ENCODE results near the gene ZNF592. TPM values are rescaled to one million over a fixed set of nuclear protein-coding genes. Genes with fewer than 3 reads are reported as not detected.

Gene ZNF592
- total and polyA plus RNA-seq, 8 donors, result 3.8 to 36.8 (median 9.8) TPM

DNA sequence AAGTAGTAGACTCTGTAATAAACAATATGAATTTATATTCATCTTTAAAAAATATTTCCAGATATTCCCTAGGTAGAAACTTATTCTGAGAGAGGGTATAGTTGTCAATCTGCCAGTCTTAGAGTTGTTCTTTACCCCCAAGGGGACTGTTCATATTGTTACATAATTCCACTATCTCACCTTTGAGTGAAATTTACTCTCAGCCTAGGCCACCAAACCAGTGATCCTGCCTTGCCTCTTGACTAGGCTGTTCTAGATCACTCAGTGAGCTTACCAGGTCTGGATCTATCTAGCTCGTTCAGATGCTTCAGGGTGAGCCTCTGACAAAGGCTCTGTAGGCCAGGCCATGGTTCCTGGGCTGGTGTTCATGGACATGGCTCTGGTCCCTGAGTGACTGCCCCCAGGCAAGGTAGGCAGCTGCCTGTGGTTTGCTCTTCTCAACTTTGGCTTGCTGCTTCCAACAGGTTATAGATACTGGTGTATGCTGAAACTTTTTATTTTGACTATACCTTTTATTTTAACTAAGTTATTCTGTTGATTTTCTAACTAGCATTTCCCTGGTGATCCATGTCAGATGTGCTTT lies 27.6 kb downstream of the ZNF592 start:
- intact Hi-C loops (cut with DNase I; ENCODE audit: low total_unique reads), result no loop called here
- TF ChIP-seq POLR2AphosphoS5 (IDR thresholded peaks at IDR 0.05) (no peak), POLR2A (IDR thresholded peaks at IDR 0.05) (no peak)
- Histone ChIP-seq H3K27me3 (no peaks in the 10 kb centered on the region), H3K36me3 (peaks cover 6 to 35% (median 25%) of the 10 kb centered on the region in 4 donors), H3K9me3 (no peaks in the 10 kb centered on the region), H3K4me1 (peaks cover 0 to 33% (median 11%) of the 10 kb centered on the region in 4 donors), H3K27ac (no peak overlapping the region), H3K4me3 (no peak overlapping the region)
- 60 to 100% (median 86%) methylated on average over 1 of the region's 1 CpG for WGBS, 5 donors
- no peak for DNase-seq

DNA sequence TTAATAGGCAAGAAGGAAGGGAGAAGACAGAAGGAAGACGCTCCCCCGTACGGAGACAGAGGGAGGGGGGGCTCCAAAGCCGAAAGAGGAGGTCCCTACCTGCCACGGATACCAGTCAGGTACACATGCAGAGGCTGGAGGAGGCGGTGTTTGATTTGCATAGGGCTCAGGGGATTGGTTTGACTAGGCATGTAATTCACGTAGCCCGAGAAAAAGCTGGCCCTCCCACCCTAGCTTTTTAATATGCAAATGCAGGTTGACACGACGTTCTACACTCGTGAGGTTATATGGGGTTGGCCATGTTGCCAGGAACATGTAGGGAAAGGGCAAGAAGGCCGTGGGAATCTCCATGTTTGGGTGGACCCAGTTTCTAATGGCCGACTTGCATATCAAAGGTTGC lies 29.8 kb downstream of the ZNF592 start:
- Histone ChIP-seq H3K9me3 (no peaks in the 10 kb centered on the region), H3K36me3 (peaks cover 15 to 47% (median 37%) of the 10 kb centered on the region in 4 donors), H3K4me1 (peaks cover 0 to 18% (median 0%) of the 10 kb centered on the region in 4 donors), H3K4me3 (no peak overlapping the region), H3K27me3 (no peaks in the 10 kb centered on the region), H3K27ac (no peak overlapping the region)
- DNase-seq, result no peak
- no peak for TF ChIP-seq EP300 (IDR thresholded peaks at IDR 0.05)
- no peak for TF ChIP-seq POLR2A (IDR thresholded peaks at IDR 0.05)
- TF ChIP-seq, protein P1, sequence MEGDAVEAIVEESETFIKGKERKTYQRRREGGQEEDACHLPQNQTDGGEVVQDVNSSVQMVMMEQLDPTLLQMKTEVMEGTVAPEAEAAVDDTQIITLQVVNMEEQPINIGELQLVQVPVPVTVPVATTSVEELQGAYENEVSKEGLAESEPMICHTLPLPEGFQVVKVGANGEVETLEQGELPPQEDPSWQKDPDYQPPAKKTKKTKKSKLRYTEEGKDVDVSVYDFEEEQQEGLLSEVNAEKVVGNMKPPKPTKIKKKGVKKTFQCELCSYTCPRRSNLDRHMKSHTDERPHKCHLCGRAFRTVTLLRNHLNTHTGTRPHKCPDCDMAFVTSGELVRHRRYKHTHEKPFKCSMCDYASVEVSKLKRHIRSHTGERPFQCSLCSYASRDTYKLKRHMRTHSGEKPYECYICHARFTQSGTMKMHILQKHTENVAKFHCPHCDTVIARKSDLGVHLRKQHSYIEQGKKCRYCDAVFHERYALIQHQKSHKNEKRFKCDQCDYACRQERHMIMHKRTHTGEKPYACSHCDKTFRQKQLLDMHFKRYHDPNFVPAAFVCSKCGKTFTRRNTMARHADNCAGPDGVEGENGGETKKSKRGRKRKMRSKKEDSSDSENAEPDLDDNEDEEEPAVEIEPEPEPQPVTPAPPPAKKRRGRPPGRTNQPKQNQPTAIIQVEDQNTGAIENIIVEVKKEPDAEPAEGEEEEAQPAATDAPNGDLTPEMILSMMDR (IDR thresholded peaks at IDR 0.05), result no peak
- no peak for TF ChIP-seq POLR2AphosphoS5 (IDR thresholded peaks at IDR 0.05)
- intact Hi-C loops (cut with DNase I; ENCODE audit: low total_unique reads), result no loop called here
- WGBS, 5 donors, result 85 to 92% (median 90%) methylated on average over 13 of the region's 13 CpGs

DNA sequence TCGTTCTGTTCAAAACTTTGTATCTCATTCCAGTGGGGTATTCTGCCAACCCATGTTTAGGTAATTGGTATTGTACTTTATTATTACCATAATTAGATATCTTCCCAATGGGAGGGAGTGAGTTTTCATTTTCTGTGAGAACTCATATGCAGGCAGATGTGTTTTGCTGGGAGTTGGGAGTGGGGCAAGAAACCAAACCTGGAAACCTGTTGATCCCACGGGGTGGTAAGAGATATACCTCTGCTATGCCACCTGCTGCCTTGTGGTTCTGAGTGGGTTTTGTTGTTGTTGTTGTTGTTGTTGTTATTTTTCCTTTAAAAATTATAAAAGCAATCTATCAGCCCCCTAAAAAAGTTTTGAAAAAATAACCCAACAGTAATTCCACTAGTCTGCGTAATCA lies 32.1 kb downstream of the ZNF592 start:
- no peak for DNase-seq
- Histone ChIP-seq H3K36me3 (peaks cover 34 to 62% (median 55%) of the 10 kb centered on the region in 4 donors), H3K27me3 (no peaks in the 10 kb centered on the region), H3K9me3 (no peaks in the 10 kb centered on the region), H3K4me3 (no peak overlapping the region), H3K27ac (no peak overlapping the region), H3K4me1 (peaks cover 0 to 13% (median 5%) of the 10 kb centered on the region in 4 donors)
- intact Hi-C loops (cut with DNase I; ENCODE audit: low total_unique reads), result no loop called here
- TF ChIP-seq, protein P1 (IDR thresholded peaks at IDR 0.05), result no peak
- TF ChIP-seq POLR2A (IDR thresholded peaks at IDR 0.05) (no peak), POLR2AphosphoS5 (IDR thresholded peaks at IDR 0.05) (no peak), EP300 (IDR thresholded peaks at IDR 0.05) (no peak)
- 81 to 92% (median 91%) methylated on average over 3 of the region's 3 CpGs for WGBS, 5 donors

DNA sequence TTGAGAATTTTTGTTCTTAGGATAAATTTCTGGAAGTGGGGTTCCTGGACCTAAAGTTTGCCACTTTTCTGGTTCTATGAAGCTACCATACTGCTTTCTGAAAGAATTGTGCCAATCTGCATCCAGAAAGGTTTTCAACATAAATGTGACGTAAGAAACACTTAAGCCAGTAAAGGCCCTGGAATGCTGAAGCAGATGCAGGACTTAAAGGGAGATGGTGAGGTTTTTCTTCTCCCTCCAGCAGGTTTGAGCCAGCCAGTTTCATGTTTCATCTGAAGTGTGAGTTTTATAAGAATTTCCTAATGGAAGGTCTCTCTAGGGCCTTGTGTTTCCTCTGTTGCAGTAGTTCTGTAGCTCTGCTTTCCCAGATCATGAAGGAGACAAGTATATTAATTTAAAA lies 33.1 kb downstream of the ZNF592 start:
- TF ChIP-seq POLR2A (IDR thresholded peaks at IDR 0.05), result no peak
- no peak for TF ChIP-seq EP300 (IDR thresholded peaks at IDR 0.05)
- no peak for TF ChIP-seq POLR2AphosphoS5 (IDR thresholded peaks at IDR 0.05)
- TF ChIP-seq, protein P1 (IDR thresholded peaks at IDR 0.05), result no peak
- Histone ChIP-seq H3K27me3 (no peaks in the 10 kb centered on the region), H3K4me3 (no peak overlapping the region), H3K9me3 (no peaks in the 10 kb centered on the region), H3K36me3 (peaks cover 32 to 72% (median 63%) of the 10 kb centered on the region in 4 donors), H3K4me1 (peaks cover 0 to 17% (median 7%) of the 10 kb centered on the region in 4 donors), H3K27ac (no peak overlapping the region)
- no peak for DNase-seq
- intact Hi-C loops (cut with DNase I; ENCODE audit: low total_unique reads), result no loop called here
- WGBS, 5 donors, result 95 to 100% (median 100%) methylated on average over 1 of the region's 1 CpG

DNA sequence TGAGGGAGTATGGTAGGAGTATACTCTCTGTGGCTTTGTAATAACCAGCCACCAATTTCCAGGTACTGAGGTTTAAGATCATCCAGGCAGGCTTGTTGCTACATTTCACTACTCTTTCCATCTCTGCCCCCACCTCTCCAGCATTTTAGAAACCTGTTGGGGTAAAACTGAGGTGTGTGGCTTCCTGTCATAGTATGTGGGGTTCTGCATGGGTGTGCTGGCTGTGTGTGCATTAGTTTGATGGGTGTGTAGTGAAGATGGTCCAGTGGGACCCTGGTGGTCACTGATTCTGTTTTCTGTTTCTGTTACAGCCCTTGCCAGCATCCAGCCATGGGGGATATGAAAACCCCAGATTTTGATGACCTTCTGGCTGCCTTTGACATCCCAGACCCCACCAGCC lies 34.0 kb downstream of the ZNF592 start:
- no peak for DNase-seq
- intact Hi-C loops (cut with DNase I; ENCODE audit: low total_unique reads), result no loop called here
- no peak overlapping the region for H3K4me3 ChIP-seq
- H3K9me3 ChIP-seq, result no peaks in the 10 kb centered on the region
- H3K36me3 ChIP-seq, result peaks cover 32 to 78% (median 66%) of the 10 kb centered on the region in 4 donors
- TF ChIP-seq POLR2AphosphoS5 (IDR thresholded peaks at IDR 0.05) (no peak), POLR2A (IDR thresholded peaks at IDR 0.05) (no peak), EP300 (IDR thresholded peaks at IDR 0.05) (no peak)
- TF ChIP-seq, protein P1 (IDR thresholded peaks at IDR 0.05), result no peak
- no peak overlapping the region for H3K27ac ChIP-seq
- peaks cover 0 to 21% (median 10%) of the 10 kb centered on the region in 4 donors for H3K4me1 ChIP-seq
- H3K27me3 ChIP-seq, result no peaks in the 10 kb centered on the region
